HepG2 (cell line): Measurements from ENCODE around the gene DHX57. TPM values are rescaled to one million over a fixed set of nuclear protein-coding genes. Genes with fewer than 3 reads are reported as not detected.

Source experiments
- ELF3 ChIP-seq: IDR thresholded peaks from 2 replicates; pipeline ENCODE4 v1.6.1; 2016; ENCODE audit warnings: missing genetic modification reagents, missing compliant biosample characterization
- GFI1 ChIP-seq: sonication (generic); formaldehyde crosslinking; IDR thresholded peaks from 2 replicates; pipeline ENCODE4 v1.5.0; 2020; ENCODE audit warnings: missing genetic modification reagents, mild to moderate bottlenecking, borderline replicate concordance
- GZF1 ChIP-seq: sonication (generic); formaldehyde crosslinking; IDR thresholded peaks from 2 replicates; pipeline ENCODE4 v1.5.1; 2020; ENCODE audit warnings: mild to moderate bottlenecking, missing genetic modification reagents
- HOXA3 ChIP-seq: sonication (generic); formaldehyde crosslinking; IDR thresholded peaks from 2 replicates; pipeline ENCODE4 v1.5.0; 2020; ENCODE audit warnings: missing genetic modification reagents
- JDP2 ChIP-seq: sonication (generic); formaldehyde crosslinking; IDR thresholded peaks from 2 replicates; pipeline ENCODE4 v1.8.1; 2022; ENCODE audit warnings: missing genetic modification reagents, borderline replicate concordance
- KDM1A ChIP-seq: IDR thresholded peaks from 2 replicates; pipeline ENCODE4 v1.6.1; 2016; ENCODE audit warnings: missing compliant biosample characterization
- MED1 ChIP-seq: sonication (generic); formaldehyde crosslinking; IDR thresholded peaks from 2 replicates; pipeline ENCODE4 v1.4.0; 2020; ENCODE audit warnings: missing genetic modification reagents
- MIXL1 ChIP-seq: IDR thresholded peaks from 2 replicates; pipeline ENCODE4 v1.6.1; 2016
- MTA1 ChIP-seq: sonication (generic); formaldehyde crosslinking; IDR thresholded peaks from 2 replicates; pipeline ENCODE4 v1.4.0; 2020; ENCODE audit warnings: missing genetic modification reagents, mild to moderate bottlenecking, borderline replicate concordance
- MXD4 ChIP-seq: IDR thresholded peaks from 2 replicates; pipeline ENCODE4 v1.6.1; 2016; ENCODE audit warnings: mild to moderate bottlenecking, missing biosample characterization, missing genetic modification reagents
- POLR2AphosphoS5 ChIP-seq: IDR thresholded peaks from 2 replicates; pipeline ENCODE4 v1.6.1; 2012; ENCODE audit warnings: low read depth, low read length
- SKI ChIP-seq: fragments of 450-650 bp; IDR thresholded peaks from one replicate; pipeline ENCODE4 v1.6.1; 2018; ENCODE audit warnings: mild to moderate bottlenecking; ENCODE audit not compliant: partially characterized antibody
- ZNF234 ChIP-seq: sonication (generic); formaldehyde crosslinking; conservative IDR thresholded peaks from 2 replicates; pipeline ENCODE4 v1.5.1; 2020; ENCODE audit warnings: mild to moderate bottlenecking, missing genetic modification reagents
- polyA plus RNA-seq, 8 experiments: library from polyadenylated mRNA; depleted of rRNA in 3 of 8; stranded (reverse) in 7 of 8; unstranded in 1 of 8; fragments of >200 nt; fragmentation: Illumina TruSeq in 4 of 8; extraction: Trizol in 4 of 8; gene quantifications; 2 replicates each; pipeline versions ENCODE4 v1.2.1 to v1.2.3, GENCODE V29; 2011 to 2016; ENCODE audit warnings: low read depth in 4 of 8, missing spikeins in 1 of 8, mixed read lengths in 1 of 8; ENCODE audit not compliant: insufficient read depth in 1 of 8
- total RNA-seq, 5 experiments: library from RNA; depleted of rRNA; stranded (reverse); fragments of >200 nt; fragmentation: Illumina TruSeq; extraction: Trizol; gene quantifications; 2 replicates each; pipeline ENCODE4 v1.2.3, GENCODE V29; 2016; ENCODE audit warnings: low read depth in 1 of 5
- TF ChIP-seq, protein P1 (sequence below): sonication (generic); formaldehyde crosslinking; conservative IDR thresholded peaks from 2 replicates; pipeline ENCODE4 v1.4.0; 2020; ENCODE audit warnings: mild to moderate bottlenecking, missing genetic modification reagents, moderate library complexity
- TF ChIP-seq, protein P2 (sequence below): IDR thresholded peaks from 2 replicates; pipeline ENCODE4 v1.6.1; 2016; ENCODE audit warnings: missing compliant biosample characterization, missing genetic modification reagents, borderline replicate concordance
- TF ChIP-seq, protein P3 (sequence below): sonication (generic); formaldehyde crosslinking; IDR thresholded peaks from 2 replicates; pipeline ENCODE4 v1.4.0; 2020; ENCODE audit warnings: low read depth, mild to moderate bottlenecking, missing genetic modification reagents
- TF ChIP-seq, protein P4 (sequence below): sonication (generic); formaldehyde crosslinking; IDR thresholded peaks from 2 replicates; pipeline ENCODE4 v1.4.0; 2020; ENCODE audit warnings: missing genetic modification reagents
- TF ChIP-seq, protein P5 (sequence below): sonication (generic); formaldehyde crosslinking; IDR thresholded peaks from 2 replicates; pipeline ENCODE4 v1.4.0; 2020; ENCODE audit warnings: mild to moderate bottlenecking, missing genetic modification reagents
- TF ChIP-seq, protein P6 (sequence below): sonication (generic); formaldehyde crosslinking; IDR thresholded peaks from 2 replicates; pipeline ENCODE4 v1.8.1; 2023; ENCODE audit warnings: mild to moderate bottlenecking, missing genetic modification reagents

The DHX57 gene
- total and polyA plus RNA-seq, 2 of the 13 experiments (the other 11 are each of a cell fraction or from before 2014, with no cell fraction given) = 9.2 to 24.2 TPM

DNA sequence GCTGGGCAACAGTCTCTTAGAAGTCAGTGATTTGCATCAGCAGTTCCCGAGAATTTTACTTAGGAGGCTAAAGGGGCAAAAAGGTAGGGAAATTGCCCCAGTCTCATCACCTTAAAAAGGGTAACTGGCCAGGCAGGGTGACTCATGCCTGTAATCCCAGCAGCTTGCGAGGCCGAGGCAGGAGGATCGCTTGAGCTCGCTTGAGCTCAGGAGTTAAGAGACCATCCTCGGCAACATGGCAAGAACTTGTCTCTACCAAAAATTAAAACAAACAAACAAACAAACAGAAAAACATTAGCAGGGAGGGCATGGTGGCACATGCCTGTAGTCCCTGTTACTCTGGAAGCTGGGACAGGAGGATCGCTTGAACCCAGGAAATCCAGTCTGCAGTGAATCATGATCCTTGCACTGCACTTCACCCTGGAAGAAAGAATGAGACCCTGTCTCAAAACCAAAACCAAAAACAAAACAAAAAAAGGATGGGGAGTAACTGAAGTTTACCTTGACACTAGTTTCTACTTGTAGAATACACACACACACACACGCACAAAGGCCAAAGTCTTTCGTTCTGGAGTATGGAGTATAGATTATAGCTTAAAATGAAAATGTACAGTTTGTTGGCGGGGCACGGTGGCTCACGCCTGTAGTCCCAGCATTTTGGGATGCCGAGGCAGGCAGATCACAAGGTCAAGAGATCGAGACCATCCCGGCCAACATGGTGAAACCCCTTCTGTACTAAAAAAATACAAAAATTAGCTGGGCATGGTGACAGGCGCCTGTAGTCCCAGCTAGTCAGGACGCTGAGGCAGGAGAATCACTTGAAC is 100.4 kb downstream of the DHX57 start (continued):
- TF ChIP-seq, protein P1, sequence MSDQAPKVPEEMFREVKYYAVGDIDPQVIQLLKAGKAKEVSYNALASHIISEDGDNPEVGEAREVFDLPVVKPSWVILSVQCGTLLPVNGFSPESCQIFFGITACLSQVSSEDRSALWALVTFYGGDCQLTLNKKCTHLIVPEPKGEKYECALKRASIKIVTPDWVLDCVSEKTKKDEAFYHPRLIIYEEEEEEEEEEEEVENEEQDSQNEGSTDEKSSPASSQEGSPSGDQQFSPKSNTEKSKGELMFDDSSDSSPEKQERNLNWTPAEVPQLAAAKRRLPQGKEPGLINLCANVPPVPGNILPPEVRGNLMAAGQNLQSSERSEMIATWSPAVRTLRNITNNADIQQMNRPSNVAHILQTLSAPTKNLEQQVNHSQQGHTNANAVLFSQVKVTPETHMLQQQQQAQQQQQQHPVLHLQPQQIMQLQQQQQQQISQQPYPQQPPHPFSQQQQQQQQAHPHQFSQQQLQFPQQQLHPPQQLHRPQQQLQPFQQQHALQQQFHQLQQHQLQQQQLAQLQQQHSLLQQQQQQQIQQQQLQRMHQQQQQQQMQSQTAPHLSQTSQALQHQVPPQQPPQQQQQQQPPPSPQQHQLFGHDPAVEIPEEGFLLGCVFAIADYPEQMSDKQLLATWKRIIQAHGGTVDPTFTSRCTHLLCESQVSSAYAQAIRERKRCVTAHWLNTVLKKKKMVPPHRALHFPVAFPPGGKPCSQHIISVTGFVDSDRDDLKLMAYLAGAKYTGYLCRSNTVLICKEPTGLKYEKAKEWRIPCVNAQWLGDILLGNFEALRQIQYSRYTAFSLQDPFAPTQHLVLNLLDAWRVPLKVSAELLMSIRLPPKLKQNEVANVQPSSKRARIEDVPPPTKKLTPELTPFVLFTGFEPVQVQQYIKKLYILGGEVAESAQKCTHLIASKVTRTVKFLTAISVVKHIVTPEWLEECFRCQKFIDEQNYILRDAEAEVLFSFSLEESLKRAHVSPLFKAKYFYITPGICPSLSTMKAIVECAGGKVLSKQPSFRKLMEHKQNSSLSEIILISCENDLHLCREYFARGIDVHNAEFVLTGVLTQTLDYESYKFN (CRISPR knock-in tag) = peak; percentile 44; the same call in 1 of the 2 replicates
- TF ChIP-seq MXD4 = no peak
- TF ChIP-seq GZF1 (CRISPR knock-in tag) = no peak
- TF ChIP-seq MTA1 = 0 out of 2 replicates have a peak, but pooled peaks have one; percentile 26
- TF ChIP-seq, protein P2, sequence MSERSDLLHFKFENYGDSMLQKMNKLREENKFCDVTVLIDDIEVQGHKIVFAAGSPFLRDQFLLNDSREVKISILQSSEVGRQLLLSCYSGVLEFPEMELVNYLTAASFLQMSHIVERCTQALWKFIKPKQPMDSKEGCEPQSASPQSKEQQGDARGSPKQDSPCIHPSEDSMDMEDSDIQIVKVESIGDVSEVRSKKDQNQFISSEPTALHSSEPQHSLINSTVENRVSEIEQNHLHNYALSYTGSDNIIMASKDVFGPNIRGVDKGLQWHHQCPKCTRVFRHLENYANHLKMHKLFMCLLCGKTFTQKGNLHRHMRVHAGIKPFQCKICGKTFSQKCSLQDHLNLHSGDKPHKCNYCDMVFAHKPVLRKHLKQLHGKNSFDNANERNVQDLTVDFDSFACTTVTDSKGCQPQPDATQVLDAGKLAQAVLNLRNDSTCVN (CRISPR knock-in tag) = no peak
- no peak for TF ChIP-seq SKI
- TF ChIP-seq, protein P3, sequence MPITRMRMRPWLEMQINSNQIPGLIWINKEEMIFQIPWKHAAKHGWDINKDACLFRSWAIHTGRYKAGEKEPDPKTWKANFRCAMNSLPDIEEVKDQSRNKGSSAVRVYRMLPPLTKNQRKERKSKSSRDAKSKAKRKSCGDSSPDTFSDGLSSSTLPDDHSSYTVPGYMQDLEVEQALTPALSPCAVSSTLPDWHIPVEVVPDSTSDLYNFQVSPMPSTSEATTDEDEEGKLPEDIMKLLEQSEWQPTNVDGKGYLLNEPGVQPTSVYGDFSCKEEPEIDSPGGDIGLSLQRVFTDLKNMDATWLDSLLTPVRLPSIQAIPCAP (CRISPR knock-in tag) = no peak
- no peak for TF ChIP-seq HOXA3 (CRISPR knock-in tag)
- TF ChIP-seq MED1 (CRISPR knock-in tag) = peak; percentile 21; the same call in 1 of the 2 replicates
- TF ChIP-seq ZNF234 = no peak
- TF ChIP-seq, protein P4, sequence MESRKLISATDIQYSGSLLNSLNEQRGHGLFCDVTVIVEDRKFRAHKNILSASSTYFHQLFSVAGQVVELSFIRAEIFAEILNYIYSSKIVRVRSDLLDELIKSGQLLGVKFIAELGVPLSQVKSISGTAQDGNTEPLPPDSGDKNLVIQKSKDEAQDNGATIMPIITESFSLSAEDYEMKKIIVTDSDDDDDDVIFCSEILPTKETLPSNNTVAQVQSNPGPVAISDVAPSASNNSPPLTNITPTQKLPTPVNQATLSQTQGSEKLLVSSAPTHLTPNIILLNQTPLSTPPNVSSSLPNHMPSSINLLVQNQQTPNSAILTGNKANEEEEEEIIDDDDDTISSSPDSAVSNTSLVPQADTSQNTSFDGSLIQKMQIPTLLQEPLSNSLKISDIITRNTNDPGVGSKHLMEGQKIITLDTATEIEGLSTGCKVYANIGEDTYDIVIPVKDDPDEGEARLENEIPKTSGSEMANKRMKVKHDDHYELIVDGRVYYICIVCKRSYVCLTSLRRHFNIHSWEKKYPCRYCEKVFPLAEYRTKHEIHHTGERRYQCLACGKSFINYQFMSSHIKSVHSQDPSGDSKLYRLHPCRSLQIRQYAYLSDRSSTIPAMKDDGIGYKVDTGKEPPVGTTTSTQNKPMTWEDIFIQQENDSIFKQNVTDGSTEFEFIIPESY (CRISPR knock-in tag) = no peak
- TF ChIP-seq JDP2 (CRISPR knock-in tag) = no peak
- TF ChIP-seq GFI1 (CRISPR knock-in tag) = no peak; the same call in 1 of the 2 replicates
- TF ChIP-seq, protein P5, sequence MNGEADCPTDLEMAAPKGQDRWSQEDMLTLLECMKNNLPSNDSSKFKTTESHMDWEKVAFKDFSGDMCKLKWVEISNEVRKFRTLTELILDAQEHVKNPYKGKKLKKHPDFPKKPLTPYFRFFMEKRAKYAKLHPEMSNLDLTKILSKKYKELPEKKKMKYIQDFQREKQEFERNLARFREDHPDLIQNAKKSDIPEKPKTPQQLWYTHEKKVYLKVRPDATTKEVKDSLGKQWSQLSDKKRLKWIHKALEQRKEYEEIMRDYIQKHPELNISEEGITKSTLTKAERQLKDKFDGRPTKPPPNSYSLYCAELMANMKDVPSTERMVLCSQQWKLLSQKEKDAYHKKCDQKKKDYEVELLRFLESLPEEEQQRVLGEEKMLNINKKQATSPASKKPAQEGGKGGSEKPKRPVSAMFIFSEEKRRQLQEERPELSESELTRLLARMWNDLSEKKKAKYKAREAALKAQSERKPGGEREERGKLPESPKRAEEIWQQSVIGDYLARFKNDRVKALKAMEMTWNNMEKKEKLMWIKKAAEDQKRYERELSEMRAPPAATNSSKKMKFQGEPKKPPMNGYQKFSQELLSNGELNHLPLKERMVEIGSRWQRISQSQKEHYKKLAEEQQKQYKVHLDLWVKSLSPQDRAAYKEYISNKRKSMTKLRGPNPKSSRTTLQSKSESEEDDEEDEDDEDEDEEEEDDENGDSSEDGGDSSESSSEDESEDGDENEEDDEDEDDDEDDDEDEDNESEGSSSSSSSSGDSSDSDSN (CRISPR knock-in tag) = no peak
- no peak for TF ChIP-seq POLR2AphosphoS5
- 0 out of 2 replicates have a peak, but pooled peaks have one; percentile 7 for TF ChIP-seq KDM1A (CRISPR knock-in tag)
- TF ChIP-seq ELF3 (CRISPR knock-in tag) = no peak
- no peak for TF ChIP-seq MIXL1 (CRISPR knock-in tag)
- TF ChIP-seq, protein P6, sequence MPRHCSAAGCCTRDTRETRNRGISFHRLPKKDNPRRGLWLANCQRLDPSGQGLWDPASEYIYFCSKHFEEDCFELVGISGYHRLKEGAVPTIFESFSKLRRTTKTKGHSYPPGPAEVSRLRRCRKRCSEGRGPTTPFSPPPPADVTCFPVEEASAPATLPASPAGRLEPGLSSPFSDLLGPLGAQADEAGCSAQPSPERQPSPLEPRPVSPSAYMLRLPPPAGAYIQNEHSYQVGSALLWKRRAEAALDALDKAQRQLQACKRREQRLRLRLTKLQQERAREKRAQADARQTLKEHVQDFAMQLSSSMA (CRISPR knock-in tag) = no peak
